K562 (cell line): ENCODE results near the gene PRKAR2B.

ENCODE experiments used
- BRD9 ChIP-seq: fragments of 450-650 bp; IDR thresholded peaks from 2 replicates; pipeline ENCODE4 v1.6.1; 2018; ENCODE audit warnings: low read depth; ENCODE audit not compliant: partially characterized antibody
- MAZ ChIP-seq, 2 experiments: fragments of 450-650 bp in 1 of 2; sonication (generic) in 1 of 2; formaldehyde crosslinking; IDR thresholded peaks in 1 of 2; conservative IDR thresholded peaks in 1 of 2; 2 replicates each; pipeline versions ENCODE4 v1.4.0 to v1.5.0; 2020; ENCODE audit warnings: mild to moderate bottlenecking in 1 of 2, missing genetic modification reagents in 1 of 2
- NFIC ChIP-seq: fragments of 450-650 bp; IDR thresholded peaks from 2 replicates; pipeline ENCODE4 v1.6.1; 2017; ENCODE audit warnings: mild to moderate bottlenecking, inconsistent platforms
- RCOR1 ChIP-seq, 2 experiments: IDR thresholded peaks; 2 replicates each; pipeline ENCODE4 v1.6.1; 2012; ENCODE audit warnings: low read depth in 2 of 2, low read length in 2 of 2, borderline replicate concordance in 1 of 2, improper control_type of control experiment in 1 of 2
- TF ChIP-seq, protein P1 (sequence below), 3 experiments: IDR thresholded peaks in 2 of 3; conservative IDR thresholded peaks in 1 of 3; 2 replicates each; pipeline ENCODE4 v1.5.1; 2011 to 2012; ENCODE audit warnings: low read length in 3 of 3, mild to moderate bottlenecking in 3 of 3, control low read depth in 2 of 3, improper control_type of control experiment in 1 of 3, inconsistent platforms in 1 of 3, low read depth in 1 of 3, mixed read lengths in 1 of 3, moderate library complexity in 1 of 3; ENCODE audit not compliant: insufficient read depth in 2 of 3

DNA sequence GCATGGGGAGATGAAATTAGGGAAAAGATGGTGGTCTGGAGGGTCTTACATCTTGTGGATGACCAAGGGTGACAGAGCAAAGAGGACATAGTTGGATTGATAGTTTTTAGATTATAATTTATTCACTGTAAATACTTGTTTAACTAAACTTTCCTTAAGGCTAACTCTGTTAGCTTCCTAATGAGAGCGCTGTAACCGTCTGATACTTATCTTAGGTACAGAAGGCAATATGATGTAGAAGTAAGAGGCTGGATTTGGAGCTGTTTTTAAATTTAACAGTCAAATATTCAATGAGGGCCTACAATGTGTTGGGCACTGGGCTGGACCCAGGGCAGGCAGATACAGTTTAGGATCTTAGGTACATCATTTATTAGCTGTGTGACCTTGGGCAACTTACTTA, 36.0 kb downstream of the PRKAR2B start:
- TF ChIP-seq RCOR1 (IDR thresholded peaks at IDR 0.05; ENCODE audit: borderline replicate concordance in 1 of 2, low read depth in 2 of 2, low read length in 2 of 2) (peak in 1 of 2 experiments; percentile 35; a peak in 1 of 4 replicates), NFIC (no peak), MAZ (CRISPR knock-in tag; conservative IDR thresholded peaks at IDR 0.05 in 1 of 2, IDR thresholded peaks at IDR 0.05 in 1 of 2) (no peak), BRD9 (no peak)
- TF ChIP-seq, protein P1, sequence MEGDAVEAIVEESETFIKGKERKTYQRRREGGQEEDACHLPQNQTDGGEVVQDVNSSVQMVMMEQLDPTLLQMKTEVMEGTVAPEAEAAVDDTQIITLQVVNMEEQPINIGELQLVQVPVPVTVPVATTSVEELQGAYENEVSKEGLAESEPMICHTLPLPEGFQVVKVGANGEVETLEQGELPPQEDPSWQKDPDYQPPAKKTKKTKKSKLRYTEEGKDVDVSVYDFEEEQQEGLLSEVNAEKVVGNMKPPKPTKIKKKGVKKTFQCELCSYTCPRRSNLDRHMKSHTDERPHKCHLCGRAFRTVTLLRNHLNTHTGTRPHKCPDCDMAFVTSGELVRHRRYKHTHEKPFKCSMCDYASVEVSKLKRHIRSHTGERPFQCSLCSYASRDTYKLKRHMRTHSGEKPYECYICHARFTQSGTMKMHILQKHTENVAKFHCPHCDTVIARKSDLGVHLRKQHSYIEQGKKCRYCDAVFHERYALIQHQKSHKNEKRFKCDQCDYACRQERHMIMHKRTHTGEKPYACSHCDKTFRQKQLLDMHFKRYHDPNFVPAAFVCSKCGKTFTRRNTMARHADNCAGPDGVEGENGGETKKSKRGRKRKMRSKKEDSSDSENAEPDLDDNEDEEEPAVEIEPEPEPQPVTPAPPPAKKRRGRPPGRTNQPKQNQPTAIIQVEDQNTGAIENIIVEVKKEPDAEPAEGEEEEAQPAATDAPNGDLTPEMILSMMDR (IDR thresholded peaks at IDR 0.05 in 2 of 3, conservative IDR thresholded peaks at IDR 0.05 in 1 of 3; ENCODE audit: insufficient read depth in 2 of 3, low read depth in 1 of 3, low read length in 3 of 3), result 0 out of 6 replicates have a peak, but pooled peaks of 1 of the 3 experiments have one; percentile 6
